MM.1S (cell line): Measurements from ENCODE around the gene TMEM127.
"Not testable (repeated sequence)": the region's sequence is repeated elsewhere in the genome, so short reads cannot be mapped to it uniquely, and the experiment has no call there.

Experiments
- DNase-seq: peaks from one replicate; pipeline ENCODE4 v3.0.0-alpha.2; 2015
- H2AFZ ChIP-seq: fragments of 300-600 bp; sonication (generic); 2 replicates; pipeline ENCODE4 v1.6.0; 2016; ENCODE audit warnings: antibody characterized with exemption, low read length
- H3F3A ChIP-seq: fragments of 300-600 bp; sonication (generic); 2 replicates; pipeline ENCODE4 v1.6.1; 2016; ENCODE audit warnings: mild to moderate bottlenecking, antibody characterized with exemption, low read length, moderate library complexity, mixed read lengths; ENCODE audit not compliant: insufficient read depth
- H3K27ac ChIP-seq: fragments of 300-600 bp; sonication (generic); 2 replicates; pipeline ENCODE4 v1.5.1; 2016; ENCODE audit warnings: mild to moderate bottlenecking, low read length
- H3K27me3 ChIP-seq: fragments of 300-600 bp; sonication (generic); replicated peaks from 2 replicates; pipeline ENCODE4 v1.6.0; 2016; ENCODE audit warnings: low read length; ENCODE audit not compliant: insufficient read depth
- H3K36me3 ChIP-seq: fragments of 300-600 bp; sonication (generic); replicated peaks from 2 replicates; pipeline ENCODE4 v1.6.1; 2016; ENCODE audit warnings: mild to moderate bottlenecking, low read length, mixed read lengths; ENCODE audit not compliant: insufficient read depth
- H3K4me1 ChIP-seq: fragments of 300-600 bp; sonication (generic); 2 replicates; pipeline ENCODE4 v1.6.1; 2016; ENCODE audit warnings: low read length, mixed read lengths
- H3K4me2 ChIP-seq: fragments of 300-600 bp; sonication (generic); 2 replicates; pipeline ENCODE4 v1.6.0; 2016; ENCODE audit warnings: low read depth, low read length
- H3K4me3 ChIP-seq: fragments of 300-600 bp; sonication (generic); 2 replicates; pipeline ENCODE4 v1.5.1; 2016; ENCODE audit warnings: low read length, mixed read lengths
- H3K79me2 ChIP-seq: fragments of 300-600 bp; sonication (generic); 2 replicates; pipeline ENCODE4 v1.6.1; 2016; ENCODE audit warnings: mixed run types, low read length, mixed read lengths
- H3K9ac ChIP-seq: fragments of 300-600 bp; sonication (generic); 2 replicates; pipeline ENCODE4 v1.6.1; 2016; ENCODE audit warnings: low read length, mixed read lengths
- H3K9me2 ChIP-seq: fragments of 300-600 bp; sonication (generic); replicated peaks from 2 replicates; pipeline ENCODE4 v1.6.1; 2016; ENCODE audit warnings: mild to moderate bottlenecking, low read length, mixed read lengths; ENCODE audit not compliant: insufficient read depth
- H3K9me3 ChIP-seq: fragments of 300-600 bp; sonication (generic); replicated peaks from 2 replicates; pipeline ENCODE4 v1.6.1; 2016; ENCODE audit warnings: mild to moderate bottlenecking, low read length, mixed read lengths; ENCODE audit not compliant: insufficient read depth
- H4K20me1 ChIP-seq: fragments of 300-600 bp; sonication (generic); 2 replicates; pipeline ENCODE4 v1.6.1; 2016; ENCODE audit warnings: mild to moderate bottlenecking, low read length, moderate library complexity, mixed read lengths; ENCODE audit not compliant: insufficient read depth
- EZH2 ChIP-seq: fragments of 300-600 bp; sonication (generic); optimal IDR thresholded peaks from 2 replicates; pipeline ENCODE3; 2017; ENCODE audit warnings: low read depth, mild to moderate bottlenecking, antibody characterized with exemption, low read length, mixed read lengths
- EZH2phosphoT487 ChIP-seq: fragments of 300-600 bp; sonication (generic); IDR thresholded peaks from 2 replicates; pipeline ENCODE4 v1.6.1; 2018; ENCODE audit warnings: antibody characterized with exemption, low read length
- TF ChIP-seq, protein P1 (sequence below): fragments of 300-600 bp; sonication (generic); IDR thresholded peaks from 2 replicates; pipeline ENCODE4 v1.5.1; 2016; ENCODE audit warnings: antibody characterized with exemption, low read length, mixed read lengths

TMEM127 gene

DNA sequence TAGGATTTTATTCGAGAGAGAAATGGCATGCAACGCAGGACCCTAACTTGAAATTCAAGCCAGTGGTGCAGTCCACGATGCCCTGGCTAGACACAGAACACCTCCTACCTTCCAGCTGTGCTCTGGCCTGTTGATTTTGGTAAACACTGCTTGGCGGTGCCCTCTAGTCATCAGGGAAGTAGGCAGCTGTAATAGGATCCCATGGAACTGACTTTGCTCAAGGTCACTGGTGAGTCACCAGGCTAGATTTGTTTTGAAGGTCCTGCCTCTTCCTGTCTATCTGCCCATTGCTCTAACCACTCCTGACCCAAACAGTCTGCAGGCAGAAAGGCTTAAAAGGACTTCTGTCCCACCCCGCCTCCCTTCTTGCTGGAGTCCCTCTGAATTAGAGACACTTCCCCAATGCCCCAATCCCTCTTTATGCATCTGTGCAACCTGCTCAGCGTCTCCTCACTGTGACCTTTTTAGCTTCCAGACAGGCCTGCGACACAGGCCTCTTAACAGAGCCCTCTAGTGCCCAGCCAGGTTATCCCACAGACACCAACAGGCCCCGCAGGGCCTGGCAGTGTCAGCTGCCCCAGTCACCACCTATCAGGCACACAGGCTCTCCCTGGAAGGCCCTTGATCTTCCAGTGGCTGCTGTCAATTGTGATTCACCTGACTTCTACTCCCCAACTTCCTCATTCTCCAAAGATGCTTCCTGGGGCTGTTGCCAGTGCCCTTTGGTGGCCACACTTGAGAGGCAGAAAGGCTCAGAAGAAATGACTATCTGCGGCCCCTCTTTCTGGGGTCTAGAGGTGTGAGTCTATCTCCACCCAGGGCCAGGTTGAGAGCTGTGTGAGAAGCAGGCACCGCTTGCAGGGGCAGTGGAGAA lies 5.2 kb downstream of the TMEM127 start:
- TF ChIP-seq, protein P1, sequence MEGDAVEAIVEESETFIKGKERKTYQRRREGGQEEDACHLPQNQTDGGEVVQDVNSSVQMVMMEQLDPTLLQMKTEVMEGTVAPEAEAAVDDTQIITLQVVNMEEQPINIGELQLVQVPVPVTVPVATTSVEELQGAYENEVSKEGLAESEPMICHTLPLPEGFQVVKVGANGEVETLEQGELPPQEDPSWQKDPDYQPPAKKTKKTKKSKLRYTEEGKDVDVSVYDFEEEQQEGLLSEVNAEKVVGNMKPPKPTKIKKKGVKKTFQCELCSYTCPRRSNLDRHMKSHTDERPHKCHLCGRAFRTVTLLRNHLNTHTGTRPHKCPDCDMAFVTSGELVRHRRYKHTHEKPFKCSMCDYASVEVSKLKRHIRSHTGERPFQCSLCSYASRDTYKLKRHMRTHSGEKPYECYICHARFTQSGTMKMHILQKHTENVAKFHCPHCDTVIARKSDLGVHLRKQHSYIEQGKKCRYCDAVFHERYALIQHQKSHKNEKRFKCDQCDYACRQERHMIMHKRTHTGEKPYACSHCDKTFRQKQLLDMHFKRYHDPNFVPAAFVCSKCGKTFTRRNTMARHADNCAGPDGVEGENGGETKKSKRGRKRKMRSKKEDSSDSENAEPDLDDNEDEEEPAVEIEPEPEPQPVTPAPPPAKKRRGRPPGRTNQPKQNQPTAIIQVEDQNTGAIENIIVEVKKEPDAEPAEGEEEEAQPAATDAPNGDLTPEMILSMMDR: peak; percentile 79
- TF ChIP-seq EZH2phosphoT487: no peak
- H3K9ac ChIP-seq: peak overlapping the region; percentile 73

DNA sequence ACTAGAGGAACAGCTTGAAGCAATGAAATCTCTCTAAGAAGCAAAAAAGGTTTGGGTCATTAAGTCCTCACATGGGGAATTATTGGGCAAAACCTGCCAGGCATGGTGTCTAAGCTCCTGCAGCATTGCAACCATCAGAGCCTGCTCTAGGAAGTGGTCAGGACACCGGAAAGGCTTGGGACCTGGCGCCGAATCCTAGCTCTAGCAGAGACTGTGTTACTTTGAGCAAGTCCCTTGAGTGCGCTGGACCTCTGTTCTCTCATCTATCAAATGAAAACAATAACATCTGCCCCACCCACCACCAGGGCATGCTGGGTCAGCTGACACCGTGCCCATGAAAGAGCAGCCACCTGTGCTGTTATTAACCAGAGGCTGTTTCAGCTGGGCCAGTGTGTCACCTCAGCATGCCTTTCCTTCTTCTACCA lies 6.3 kb downstream of the TMEM127 start:
- peaks cover 24% of the 10 kb centered on the region for H3F3A ChIP-seq
- H3K27ac ChIP-seq: peak overlapping the region; percentile 92
- H3K9me2 ChIP-seq: no peaks in the 10 kb centered on the region
- no peak overlapping the region for H2AFZ ChIP-seq
- H3K36me3 ChIP-seq: 0 out of 2 replicates have a peak, but pooled peaks cover 3% of the 10 kb centered on the region
- TF ChIP-seq, protein P1: no peak
- no peak for TF ChIP-seq EZH2phosphoT487
- no peak for TF ChIP-seq EZH2
- no peaks in the 10 kb centered on the region for H3K27me3 ChIP-seq
- H3K4me2 ChIP-seq: peak overlapping the region; percentile 92
- no peaks in the 10 kb centered on the region for H3K9me3 ChIP-seq
- peak overlapping the region; percentile 51 for H3K4me3 ChIP-seq
- H3K9ac ChIP-seq: peak overlapping the region; percentile 73
- H3K79me2 ChIP-seq: peaks cover 84% of the 10 kb centered on the region
- no peaks in the 10 kb centered on the region for H4K20me1 ChIP-seq
- DNase-seq: peak; percentile 85
- peaks cover 40% of the 10 kb centered on the region for H3K4me1 ChIP-seq

More for the DNA sequence above, 5.2 kb downstream of the TMEM127 start:
- Histone ChIP-seq H3K4me3 (peak overlapping the region; percentile 51), H3K9me2 (no peaks in the 10 kb centered on the region), H3K27me3 (no peaks in the 10 kb centered on the region), H3K79me2 (peaks cover 88% of the 10 kb centered on the region), H3K9me3 (no peaks in the 10 kb centered on the region), H3K27ac (peak overlapping the region; percentile 92), H3K4me2 (peak overlapping the region; percentile 92), H3F3A (peaks cover 24% of the 10 kb centered on the region), H2AFZ (peak overlapping the region; percentile 22; the same call in 1 of the 2 replicates), H3K4me1 (peaks cover 43% of the 10 kb centered on the region), H3K36me3 (no peaks in the 10 kb centered on the region), H4K20me1 (no peaks in the 10 kb centered on the region)
- peak; percentile 85 for DNase-seq

DNA sequence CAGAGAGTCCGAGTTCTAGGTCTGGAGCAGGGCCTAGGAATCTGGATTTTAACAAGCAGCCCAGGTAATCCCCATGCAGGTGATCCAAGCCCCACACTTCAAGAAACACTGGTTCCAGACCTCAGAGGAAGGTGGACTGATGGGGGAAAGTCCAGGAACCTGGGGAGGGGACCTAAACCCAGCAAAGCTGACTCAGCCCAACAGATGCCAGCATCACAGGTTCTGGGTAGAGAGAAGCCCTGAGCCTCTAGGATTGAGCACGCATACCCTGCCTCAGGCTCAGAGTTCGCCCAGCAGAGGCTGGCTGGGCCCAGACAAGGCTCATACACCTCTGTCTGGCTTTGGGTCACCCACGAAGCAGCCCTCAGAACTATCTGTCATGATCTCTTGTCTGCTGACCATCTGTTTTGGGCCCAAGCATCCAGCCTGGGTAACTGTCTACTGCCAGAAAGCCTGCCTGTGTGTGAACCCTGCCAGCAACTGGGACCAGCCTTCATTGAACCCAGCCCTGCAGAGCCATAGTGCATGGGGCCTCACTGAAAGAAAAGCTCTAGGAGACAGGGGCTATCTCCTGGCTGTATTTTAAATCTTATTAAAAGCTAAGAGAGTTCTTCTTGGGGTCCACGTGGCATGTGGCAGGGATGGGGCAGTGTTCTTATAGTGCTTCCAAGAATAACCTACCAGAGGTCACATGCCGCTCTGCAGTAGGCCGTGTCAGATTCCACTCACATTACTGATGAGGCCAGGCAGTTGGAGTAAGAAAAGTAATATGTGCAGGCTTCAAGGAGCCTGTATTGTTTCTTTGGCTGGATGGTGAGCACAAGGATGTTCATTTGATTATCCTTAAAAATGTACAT lies 7.4 kb downstream of the TMEM127 start:
- no peaks in the 10 kb centered on the region for H3K9me2 ChIP-seq
- no peak overlapping the region for H3K4me3 ChIP-seq
- no peaks in the 10 kb centered on the region for H3K27me3 ChIP-seq
- no peaks in the 10 kb centered on the region for H4K20me1 ChIP-seq
- H2AFZ ChIP-seq: no peak overlapping the region
- H3K9ac ChIP-seq: no peak overlapping the region
- TF ChIP-seq EZH2phosphoT487 (no peak), EZH2 (no peak)
- H3K9me3 ChIP-seq: no peaks in the 10 kb centered on the region
- H3K4me1 ChIP-seq: peaks cover 29% of the 10 kb centered on the region
- no peak for DNase-seq
- peaks cover 72% of the 10 kb centered on the region for H3K79me2 ChIP-seq
- H3F3A ChIP-seq: peaks cover 24% of the 10 kb centered on the region
- H3K4me2 ChIP-seq: no peak overlapping the region
- no peak overlapping the region for H3K27ac ChIP-seq
- H3K36me3 ChIP-seq: peaks cover 3% of the 10 kb centered on the region; the same call in 1 of the 2 replicates

- DNase-seq: not testable (repeated sequence)
- H3K4me1 ChIP-seq: peaks cover 31% of the 10 kb centered on the region
Observed at GRCh38 chr2:96257744-96258143, 8.1 kb downstream of the TMEM127 start.

More at GRCh38 chr2:96257744-96258143, 8.1 kb downstream of the TMEM127 start:
- not testable (repeated sequence) for H4K20me1 ChIP-seq, H3K4me2 ChIP-seq, H3K9me2 ChIP-seq, H3K27ac ChIP-seq, H2AFZ ChIP-seq, H3K9ac ChIP-seq, H3K27me3 ChIP-seq, H3K9me3 ChIP-seq, H3K36me3 ChIP-seq, H3K4me3 ChIP-seq
- H3K79me2 ChIP-seq: peaks cover 66% of the 10 kb centered on the region
- H3F3A ChIP-seq: peaks cover 24% of the 10 kb centered on the region
